MM.1S (cell line): Measurements from ENCODE around the gene MYL9.

Source experiments
- EZH2 ChIP-seq: fragments of 300-600 bp; sonication (generic); optimal IDR thresholded peaks from 2 replicates; pipeline ENCODE3; 2017; ENCODE audit warnings: low read depth, mild to moderate bottlenecking, antibody characterized with exemption, low read length, mixed read lengths
- TF ChIP-seq, protein P1 (sequence below): fragments of 300-600 bp; sonication (generic); IDR thresholded peaks from 2 replicates; pipeline ENCODE4 v1.5.1; 2016; ENCODE audit warnings: antibody characterized with exemption, low read length, mixed read lengths

DNA sequence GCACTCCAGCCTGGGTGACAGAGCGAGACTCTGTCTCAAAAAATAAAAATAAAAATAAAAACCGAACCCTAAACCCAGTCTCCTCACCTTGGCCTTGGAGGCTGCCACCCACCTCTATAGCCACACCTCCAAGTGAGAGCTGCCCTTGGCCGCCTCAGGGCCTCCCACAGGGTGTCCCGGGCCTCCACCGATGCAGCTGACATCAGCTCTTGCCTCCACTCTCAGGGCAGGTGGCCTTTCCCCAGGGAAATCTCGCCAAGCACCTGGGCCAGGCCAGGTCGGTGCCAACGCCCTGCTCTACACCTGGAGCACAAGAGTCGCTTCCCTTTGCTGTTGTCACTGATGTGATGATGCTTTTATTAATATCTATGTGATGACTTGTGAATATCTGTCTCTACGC, 8.9 kb upstream of the MYL9 start:
- TF ChIP-seq, protein P1, sequence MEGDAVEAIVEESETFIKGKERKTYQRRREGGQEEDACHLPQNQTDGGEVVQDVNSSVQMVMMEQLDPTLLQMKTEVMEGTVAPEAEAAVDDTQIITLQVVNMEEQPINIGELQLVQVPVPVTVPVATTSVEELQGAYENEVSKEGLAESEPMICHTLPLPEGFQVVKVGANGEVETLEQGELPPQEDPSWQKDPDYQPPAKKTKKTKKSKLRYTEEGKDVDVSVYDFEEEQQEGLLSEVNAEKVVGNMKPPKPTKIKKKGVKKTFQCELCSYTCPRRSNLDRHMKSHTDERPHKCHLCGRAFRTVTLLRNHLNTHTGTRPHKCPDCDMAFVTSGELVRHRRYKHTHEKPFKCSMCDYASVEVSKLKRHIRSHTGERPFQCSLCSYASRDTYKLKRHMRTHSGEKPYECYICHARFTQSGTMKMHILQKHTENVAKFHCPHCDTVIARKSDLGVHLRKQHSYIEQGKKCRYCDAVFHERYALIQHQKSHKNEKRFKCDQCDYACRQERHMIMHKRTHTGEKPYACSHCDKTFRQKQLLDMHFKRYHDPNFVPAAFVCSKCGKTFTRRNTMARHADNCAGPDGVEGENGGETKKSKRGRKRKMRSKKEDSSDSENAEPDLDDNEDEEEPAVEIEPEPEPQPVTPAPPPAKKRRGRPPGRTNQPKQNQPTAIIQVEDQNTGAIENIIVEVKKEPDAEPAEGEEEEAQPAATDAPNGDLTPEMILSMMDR, result no peak
- TF ChIP-seq EZH2, result no peak
